Endothelial cell of umbilical vein (primary cell): ENCODE measurements around the gene ITGA11.

Experiments used
- CTCF ChIP-seq, 2 donors: IDR thresholded peaks; 1 replicate in 1 of 2; 2 replicates in 1 of 2; pipeline ENCODE4 v1.5.1; 2011; ENCODE audit warnings: low read length in 2 of 2, mild to moderate bottlenecking in 2 of 2, moderate library complexity in 2 of 2, control low read depth in 1 of 2, inconsistent platforms in 1 of 2, low read depth in 1 of 2; ENCODE audit not compliant: insufficient read depth in 1 of 2; ENCODE audit errors: extremely low read depth in 1 of 2
- EZH2 ChIP-seq: IDR thresholded peaks from 2 replicates; pipeline ENCODE4 v1.6.1; 2012; ENCODE audit warnings: borderline replicate concordance, low read depth, mild to moderate bottlenecking, moderate library complexity, low read length, inconsistent platforms; ENCODE audit not compliant: severe bottlenecking
- POLR2A ChIP-seq: IDR thresholded peaks from 2 replicates; pipeline ENCODE4 v1.6.1; 2012; ENCODE audit warnings: low read depth, mild to moderate bottlenecking, control low read depth, low read length

DNA sequence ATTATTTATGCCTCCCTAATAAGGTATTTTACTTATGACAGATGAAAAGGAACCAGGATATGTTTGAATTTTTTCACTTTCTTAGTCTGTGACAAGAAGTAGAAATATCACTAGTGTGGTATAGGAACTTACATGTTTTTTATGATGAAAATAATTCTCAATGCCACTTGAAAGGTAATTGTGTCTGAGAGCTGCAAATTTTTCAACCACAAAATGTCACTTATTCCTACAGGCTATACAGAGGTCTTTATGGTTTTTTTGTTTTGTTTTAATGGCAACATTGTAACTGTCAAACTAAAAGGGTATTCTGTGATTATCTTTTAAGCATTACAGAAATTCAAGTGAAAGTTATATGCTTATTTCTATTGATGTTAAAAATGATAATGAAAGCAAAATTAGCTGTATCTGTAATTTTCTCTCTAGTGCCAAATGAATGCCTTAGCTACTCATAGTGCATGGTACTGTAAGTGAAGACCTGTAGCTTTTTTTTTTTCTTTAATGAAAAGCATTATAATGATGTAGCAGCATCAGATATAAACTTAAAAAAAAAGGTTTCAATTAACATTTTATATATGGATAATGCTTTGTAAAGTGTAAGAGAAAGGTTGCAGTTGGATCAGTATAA, 139.7 kb downstream of the ITGA11 start:
- no peak for TF ChIP-seq CTCF (IDR thresholded peaks at IDR 0.05; ENCODE audit: extremely low read depth in 1 of 2, insufficient read depth in 1 of 2, low read depth in 1 of 2, low read length in 2 of 2)
- no peak for TF ChIP-seq POLR2A
- no peak for TF ChIP-seq EZH2
